Right lobe of liver (tissue), 6 donors: ENCODE data around the gene RANBP3L. TPM values are rescaled to one million over a fixed set of nuclear protein-coding genes. Genes with fewer than 3 reads are reported as not detected.
"Not testable (repeated sequence)": the region's sequence is repeated elsewhere in the genome, so short reads cannot be mapped to it uniquely, and the experiment has no call there.

Experiments
- ATAC-seq, 4 donors: fragments of 200-7000 bp; cut with Tn5 transposase; one replicate each; pipeline ENCODE4 v1.9.1; 2020; ENCODE audit warnings: mild to moderate bottlenecking in 4 of 4, moderate library complexity in 4 of 4
- DNase-seq, 3 donors: peaks; one replicate each; pipeline ENCODE4 v3.0.0-alpha.2; 2020
- H3K27ac ChIP-seq, 3 donors: fragments of 200-600 bp; one replicate each; pipeline ENCODE4 v1.8.0; 2022
- H3K27me3 ChIP-seq, 2 donors: fragments of 200-600 bp; one replicate each; pipeline ENCODE4 v1.8.0; 2022
- H3K36me3 ChIP-seq, 4 donors: fragments of 200-600 bp; sonication (generic) in 1 of 4; one replicate each; pipeline versions ENCODE4 v1.5.1 to v1.8.0; 2017 to 2022; ENCODE audit warnings: control low read depth in 1 of 4
- H3K4me1 ChIP-seq, 4 donors: fragments of 200-600 bp; sonication (generic) in 1 of 4; one replicate each; pipeline versions ENCODE4 v1.5.1 to v1.8.0; 2017 to 2022; ENCODE audit warnings: control low read depth in 1 of 4
- H3K4me3 ChIP-seq, 3 donors: fragments of 200-600 bp; one replicate each; pipeline ENCODE4 v1.8.0; 2022
- H3K9me3 ChIP-seq, 4 donors: fragments of 200-600 bp; sonication (generic) in 1 of 4; one replicate each; pipeline versions ENCODE4 v1.5.1 to v1.8.0; 2017 to 2022; ENCODE audit warnings: control low read depth in 1 of 4
- POLR2A ChIP-seq: fragments of 450-650 bp; IDR thresholded peaks from one replicate; pipeline ENCODE4 v1.6.1; 2017; ENCODE audit warnings: antibody characterized with exemption, mild to moderate bottlenecking
- WGBS: methylation state at CpG from one replicate; pipeline ENCODE4 v1.1.6; 2018; ENCODE audit warnings: low coverage, low lambda C conversion rate; ENCODE audit not compliant: insufficient coverage; ENCODE audit errors: missing lambda C conversion rate; 5-methylcytosine and 5-hydroxymethylcytosine counted together
- intact Hi-C, 2 donors: fragments of 100-400 bp; cut with DNase I; formaldehyde crosslinking; loops; one replicate each; pipeline versions ENCODE4 v1.11.2 to v1.14.1; 2022
- total RNA-seq, 6 experiments: library from RNA; depleted of rRNA in 2 of 6; stranded (reverse); fragments of >200 nt in 2 of 6; fragmentation: NEBNext Ultra II Directional in 3 of 6; extraction: Animal tissue kit (Norgen Biotek cat#: 25700) in 3 of 6; gene quantifications; one replicate each; pipeline versions ENCODE4 v1.1.0 to v1.2.4, GENCODE V29; 2016 to 2023
- TF ChIP-seq, protein P1 (sequence below), 4 donors: fragments of 200-600 bp in 3 of 4; fragments of 450-650 bp in 1 of 4; IDR thresholded peaks; one replicate each; pipeline versions ENCODE4 v1.5.1 to v1.8.0; 2016 to 2022; ENCODE audit warnings: antibody characterized with exemption in 4 of 4, mild to moderate bottlenecking in 2 of 4
- donor health status: DM: no; HTN: yes; CAD: no.
- donor health status: DM: no; HTN: no; CAD: no.
- donor health status: DM: no; HTN: no; CAD: no.
- donor health status: DM: no; HTN: yes; CAD: no.
- donor health status: DM: no; HTN: yes; CAD: no.

Gene RANBP3L
- total RNA-seq, 6 experiments from 2014 or later, result 0.22 to 5.0 (median 1.3) TPM

DNA sequence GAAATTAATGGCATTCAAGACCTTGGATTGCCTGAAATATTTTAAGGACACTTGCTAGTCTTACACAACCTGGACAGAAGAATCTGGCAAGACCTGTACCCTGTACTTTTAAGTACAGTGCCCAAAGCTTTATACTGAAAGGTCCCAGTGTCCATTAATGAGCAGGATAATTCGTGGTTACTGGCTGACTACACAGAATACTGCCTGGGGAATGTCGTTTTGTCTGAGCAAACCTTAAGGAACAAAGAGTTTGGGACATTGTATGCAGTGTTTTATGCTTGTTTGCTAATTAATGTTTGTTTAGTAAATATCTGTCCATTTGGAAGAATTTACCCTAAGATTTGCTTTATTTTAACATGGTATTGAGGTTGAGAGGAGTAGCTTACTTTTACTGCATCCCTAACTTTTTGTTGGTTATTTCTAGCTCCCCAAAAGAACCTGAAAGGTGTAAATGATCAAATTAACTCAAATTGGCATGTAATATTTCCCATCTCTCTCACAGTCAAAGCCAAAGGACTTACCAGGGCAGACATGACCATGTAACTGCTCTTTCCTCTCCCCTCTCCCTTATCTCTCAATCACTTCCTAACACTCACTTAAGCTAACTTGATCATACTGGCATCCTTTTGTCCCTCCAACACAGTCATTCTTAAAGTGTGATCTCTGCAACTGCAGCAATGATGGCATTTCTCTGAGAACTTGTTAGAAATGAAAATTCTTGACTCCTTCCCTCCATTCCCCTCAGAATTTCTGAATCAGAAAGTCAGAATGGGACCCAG, 15.7 kb downstream of the RANBP3L start:
- Histone ChIP-seq H3K9me3 (no peaks in the 10 kb centered on the region), H3K4me3 (no peak overlapping the region), H3K27ac (no peak overlapping the region), H3K27me3 (no peaks in the 10 kb centered on the region), H3K4me1 (no peaks in the 10 kb centered on the region), H3K36me3 (no peaks in the 10 kb centered on the region)
- ATAC-seq (peak in 1 of 4 donors; percentile 42), DNase-seq (no peak)
- no peak for TF ChIP-seq POLR2A
- TF ChIP-seq, protein P1, sequence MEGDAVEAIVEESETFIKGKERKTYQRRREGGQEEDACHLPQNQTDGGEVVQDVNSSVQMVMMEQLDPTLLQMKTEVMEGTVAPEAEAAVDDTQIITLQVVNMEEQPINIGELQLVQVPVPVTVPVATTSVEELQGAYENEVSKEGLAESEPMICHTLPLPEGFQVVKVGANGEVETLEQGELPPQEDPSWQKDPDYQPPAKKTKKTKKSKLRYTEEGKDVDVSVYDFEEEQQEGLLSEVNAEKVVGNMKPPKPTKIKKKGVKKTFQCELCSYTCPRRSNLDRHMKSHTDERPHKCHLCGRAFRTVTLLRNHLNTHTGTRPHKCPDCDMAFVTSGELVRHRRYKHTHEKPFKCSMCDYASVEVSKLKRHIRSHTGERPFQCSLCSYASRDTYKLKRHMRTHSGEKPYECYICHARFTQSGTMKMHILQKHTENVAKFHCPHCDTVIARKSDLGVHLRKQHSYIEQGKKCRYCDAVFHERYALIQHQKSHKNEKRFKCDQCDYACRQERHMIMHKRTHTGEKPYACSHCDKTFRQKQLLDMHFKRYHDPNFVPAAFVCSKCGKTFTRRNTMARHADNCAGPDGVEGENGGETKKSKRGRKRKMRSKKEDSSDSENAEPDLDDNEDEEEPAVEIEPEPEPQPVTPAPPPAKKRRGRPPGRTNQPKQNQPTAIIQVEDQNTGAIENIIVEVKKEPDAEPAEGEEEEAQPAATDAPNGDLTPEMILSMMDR (IDR thresholded peaks at IDR 0.05), result no peak
- WGBS, result 30% methylated on average over 2 of the region's 2 CpGs
- intact Hi-C loops, result no loop called here

DNA sequence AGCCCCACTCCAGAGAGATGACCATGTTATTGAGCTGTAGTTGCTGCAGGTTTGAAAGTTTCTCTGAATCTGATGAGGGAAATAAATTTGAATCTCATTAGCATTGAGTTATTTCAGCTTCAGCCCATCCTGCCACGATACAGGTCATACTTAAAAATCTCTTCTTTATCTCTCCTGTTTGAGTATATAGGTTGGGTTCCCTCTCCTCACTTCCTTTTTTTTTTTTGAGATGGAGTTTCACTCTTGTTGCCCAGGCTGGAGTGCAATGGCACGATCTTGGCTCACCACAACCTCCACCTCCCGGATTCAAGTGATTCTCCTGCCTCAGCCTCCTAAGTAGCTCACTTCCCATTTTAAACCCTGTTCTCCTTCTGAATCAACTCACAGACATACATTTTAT, 17.9 kb downstream of the RANBP3L start:
- H3K9me3 ChIP-seq, ATAC-seq, H3K27ac ChIP-seq, H3K27me3 ChIP-seq, H3K36me3 ChIP-seq, H3K4me1 ChIP-seq, DNase-seq, intact Hi-C loops, H3K4me3 ChIP-seq: not testable (repeated sequence)
- 73% methylated on average over 3 of the region's 3 CpGs for WGBS

DNA sequence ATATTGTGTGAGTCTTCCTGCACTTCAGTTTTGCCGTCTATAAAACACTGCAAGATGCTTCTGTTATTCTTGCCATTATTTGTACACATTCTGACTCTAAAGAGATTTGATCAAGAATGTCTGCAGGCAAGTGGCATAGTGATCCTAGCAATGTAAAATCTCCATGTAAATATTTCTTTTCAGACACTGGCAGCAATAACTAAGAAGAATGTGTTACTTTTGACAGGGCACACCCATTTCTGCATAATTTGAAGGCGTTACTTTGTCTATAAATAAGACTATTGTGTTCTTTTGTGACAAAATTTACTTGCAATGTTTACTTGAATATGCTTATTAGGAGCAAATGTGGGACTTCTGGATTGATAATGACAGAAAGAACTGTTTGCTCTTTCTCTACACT, 20.1 kb downstream of the RANBP3L start:
- intact Hi-C loops, result no loop called here
- Histone ChIP-seq H3K4me3 (no peak overlapping the region), H3K9me3 (no peaks in the 10 kb centered on the region), H3K36me3 (no peaks in the 10 kb centered on the region), H3K27ac (no peak overlapping the region), H3K4me1 (peaks cover 0 to 5% (median 0%) of the 10 kb centered on the region in 4 donors), H3K27me3 (no peaks in the 10 kb centered on the region)
- WGBS, result 83% methylated on average over 2 of the region's 2 CpGs
- no peak for DNase-seq
- no peak for ATAC-seq
- TF ChIP-seq, protein P1 (IDR thresholded peaks at IDR 0.05), result no peak
- no peak for TF ChIP-seq POLR2A

DNA sequence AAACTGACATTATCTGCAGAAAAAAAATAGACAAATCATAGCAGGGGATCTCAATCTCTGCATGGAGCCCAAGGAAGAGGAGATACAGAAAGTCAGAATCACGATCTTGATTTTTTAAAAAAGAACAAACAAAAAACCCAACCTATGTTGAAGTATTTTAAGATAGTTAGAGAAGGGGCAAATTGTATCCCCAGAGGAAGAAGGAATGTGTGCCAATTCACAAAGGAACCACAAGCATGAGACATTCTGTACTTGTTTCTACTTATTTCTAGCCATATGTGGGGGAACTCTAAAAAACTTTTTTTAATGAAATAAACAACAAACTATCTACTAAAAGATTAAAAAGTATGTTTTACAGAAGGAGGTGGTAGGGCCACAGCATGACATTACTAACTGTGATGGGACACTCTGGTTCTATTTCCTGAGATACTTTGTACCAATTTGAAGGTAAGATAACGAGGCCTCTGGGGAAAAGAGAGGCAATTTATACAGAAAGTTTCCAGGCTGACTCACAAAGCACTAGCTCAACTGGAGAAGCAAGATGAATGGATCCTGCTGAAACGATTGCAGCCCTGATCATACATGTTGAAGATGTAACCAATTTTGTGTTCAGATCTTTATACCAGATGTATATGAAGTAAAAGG, 22.5 kb downstream of the RANBP3L start:
- intact Hi-C loops, result no loop called here
- TF ChIP-seq POLR2A, result no peak
- TF ChIP-seq, protein P1 (IDR thresholded peaks at IDR 0.05), result no peak
- 60% methylated on average over 3 of the region's 3 CpGs for WGBS
- H3K9me3 ChIP-seq, result no peaks in the 10 kb centered on the region
- H3K27ac ChIP-seq, result no peak overlapping the region
- DNase-seq, result no peak
- H3K4me3 ChIP-seq, result no peak overlapping the region
- ATAC-seq, result no peak
- no peaks in the 10 kb centered on the region for H3K27me3 ChIP-seq
- H3K36me3 ChIP-seq, result no peaks in the 10 kb centered on the region
- peaks cover 0 to 14% (median 4%) of the 10 kb centered on the region in 4 donors for H3K4me1 ChIP-seq

DNA sequence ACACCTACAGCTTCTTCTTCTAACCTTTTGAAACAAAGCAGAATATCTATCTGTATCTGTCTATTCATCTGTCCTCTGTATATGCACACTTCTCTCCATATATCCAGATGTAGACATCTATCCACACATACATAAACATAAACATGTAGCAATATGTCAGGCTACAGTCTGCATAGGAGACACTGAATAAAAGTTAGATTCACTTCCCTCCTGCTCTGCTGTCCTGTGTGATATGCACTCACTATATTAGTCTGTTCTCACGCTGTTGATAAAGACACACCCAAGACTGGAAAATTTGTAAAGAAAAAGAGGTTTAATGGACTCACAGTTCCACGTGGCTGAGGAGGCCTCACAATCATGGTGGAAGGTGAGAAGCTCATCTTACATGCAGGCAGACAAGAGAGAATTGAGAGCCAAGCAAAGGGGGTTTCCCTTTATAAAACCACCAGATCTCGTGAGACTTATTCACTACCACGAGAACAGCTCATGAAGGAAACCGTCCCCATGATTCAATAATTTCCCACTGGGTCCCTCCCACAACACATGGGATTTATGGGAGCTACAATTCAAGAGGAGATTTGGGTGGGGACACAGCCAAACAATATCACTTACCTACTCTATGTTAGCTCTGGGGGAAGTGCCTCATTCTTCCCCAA, 24.1 kb downstream of the RANBP3L start:
- ATAC-seq, result no peak
- no peak for DNase-seq

More for the DNA sequence above, 24.1 kb downstream of the RANBP3L start:
- Histone ChIP-seq H3K27ac (no peak overlapping the region), H3K9me3 (no peaks in the 10 kb centered on the region), H3K36me3 (no peaks in the 10 kb centered on the region), H3K4me3 (no peak overlapping the region), H3K27me3 (no peaks in the 10 kb centered on the region), H3K4me1 (peaks cover 0 to 27% (median 11%) of the 10 kb centered on the region in 4 donors)
- WGBS, result 60% methylated on average over 2 of the region's 5 CpGs
- TF ChIP-seq POLR2A, result no peak
- intact Hi-C loops, result no loop called here
